GM13976 (cell line): ENCODE measurements around the gene CLASP2.
"Not testable (repeated sequence)": the region's sequence is repeated elsewhere in the genome, so short reads cannot be mapped to it uniquely, and the experiment has no call there.

ENCODE experiments used
- DNase-seq: peaks from one replicate; pipeline ENCODE4 v3.0.0; 2012; ENCODE audit warnings: low spot score
- CTCF ChIP-seq: IDR thresholded peaks from 2 replicates; pipeline ENCODE4 v1.5.1; 2012; ENCODE audit warnings: borderline replicate concordance, mild to moderate bottlenecking; ENCODE audit not compliant: insufficient read depth; ENCODE audit errors: extremely low read depth, missing control alignments, control extremely low read depth
- in situ Hi-C: fragments of 300-500 bp; cut with MboI; formaldehyde crosslinking; loops from one replicate; pipeline ENCODE4 v1.12.0; 2022; ENCODE audit warnings: low sequenced_read_pairs, mixed read lengths, inconsistent platforms; ENCODE audit not compliant: unreplicated experiment

CLASP2 gene

GRCh38 chr3:33717866-33718594 is at the start of gene CLASP2:
TSS of gene CLASP2 (minus strand) at chr3:33718254. CDS start at chr3:33718002, 252 bp downstream.
- no peak for TF ChIP-seq CTCF
- DNase-seq = peak; percentile 92
- in situ Hi-C loops = no loop called here

- no peak for TF ChIP-seq CTCF
- in situ Hi-C loops = no loop called here
- DNase-seq = no peak
Observed at GRCh38 chr3:33758864-33759263, 40.8 kb upstream of the CLASP2 start.

- in situ Hi-C loops = no loop called here
- DNase-seq = no peak
- no peak for TF ChIP-seq CTCF
Observed at GRCh38 chr3:33758281-33758680, 40.2 kb upstream of the CLASP2 start.

- DNase-seq, in situ Hi-C loops: not testable (repeated sequence)
Observed at GRCh38 chr3:33754391-33754790, 36.3 kb upstream of the CLASP2 start.

GRCh38 chr3:33751336-33751735 is 33.3 kb upstream of the CLASP2 start:
- no peak for TF ChIP-seq CTCF
- in situ Hi-C loops = no loop called here

GRCh38 chr3:33750211-33750548 is 32.1 kb upstream of the CLASP2 start:
- in situ Hi-C loops = no loop called here
- no peak for DNase-seq
- no peak for TF ChIP-seq CTCF

More at GRCh38 chr3:33751336-33751735, 33.3 kb upstream of the CLASP2 start:
- DNase-seq = no peak

GRCh38 chr3:33749546-33750210 is 31.6 kb upstream of the CLASP2 start:
- in situ Hi-C loops = no loop called here
- DNase-seq = no peak
- TF ChIP-seq CTCF = no peak
